OCI-LY3 (cell line): ENCODE results near the gene PTPRN2.

Experiments used
- H2AFZ ChIP-seq: fragments of 200-600, 300-600 bp; shearing (Covaris generic); 2 replicates; pipeline ENCODE4 v1.6.0; 2014; ENCODE audit warnings: antibody characterized with exemption, low read depth, low read length
- H3K27ac ChIP-seq: fragments of 200-600, 300-600 bp; sonication (generic); 2 replicates; pipeline ENCODE4 v1.5.1; 2014; ENCODE audit warnings: mild to moderate bottlenecking, low read length, moderate library complexity, mixed read lengths
- H3K27me3 ChIP-seq: fragments of 200-600, 300-600 bp; sonication (generic); 2 replicates; pipeline ENCODE4 v1.6.1; 2014; ENCODE audit warnings: low read depth, low read length, mixed read lengths
- H3K36me3 ChIP-seq: fragments of 200-600, 300-600 bp; sonication (generic); replicated peaks from 2 replicates; pipeline ENCODE3; 2014; ENCODE audit warnings: low read depth, low read length, mixed read lengths
- H3K4me1 ChIP-seq: fragments of 300-600, 200-600 bp; sonication (generic); 2 replicates; pipeline ENCODE4 v1.6.1; 2014; ENCODE audit warnings: low read length, mixed read lengths
- H3K4me2 ChIP-seq: fragments of 200-600, 300-600 bp; sonication (generic); 2 replicates; pipeline ENCODE4 v1.6.1; 2014; ENCODE audit warnings: low read length, mixed read lengths
- H3K4me3 ChIP-seq: fragments of 300-600, 200-600 bp; sonication (generic); 2 replicates; pipeline ENCODE4 v1.5.1; 2014; ENCODE audit warnings: antibody characterized with exemption, mild to moderate bottlenecking, low read length, moderate library complexity
- H3K79me2 ChIP-seq: fragments of 300-600, 200-600 bp; shearing (Covaris generic); 2 replicates; pipeline ENCODE4 v1.6.1; 2014; ENCODE audit warnings: mild to moderate bottlenecking, low read length, mixed read lengths
- H3K9ac ChIP-seq: fragments of 300-600, 200-600 bp; shearing (Covaris generic); 2 replicates; pipeline ENCODE4 v1.6.0; 2014; ENCODE audit warnings: mild to moderate bottlenecking, low read length, moderate library complexity
- H3K9me3 ChIP-seq: fragments of 200-600, 300-600 bp; shearing (Covaris generic); 2 replicates; pipeline ENCODE4 v1.6.1; 2014; ENCODE audit warnings: low read length, mixed read lengths; ENCODE audit not compliant: insufficient read depth
- H4K20me1 ChIP-seq: fragments of 200-600, 300-600 bp; sonication (generic); 2 replicates; pipeline ENCODE4 v1.6.1; 2016; ENCODE audit warnings: low read length, mixed read lengths; ENCODE audit not compliant: insufficient read depth
- EZH2phosphoT487 ChIP-seq: fragments of 200-600 bp; shearing (Covaris generic); IDR thresholded peaks from 2 replicates; pipeline ENCODE4 v1.6.1; 2018; ENCODE audit warnings: antibody characterized with exemption, mixed run types, low read depth
- TF ChIP-seq, protein P1 (sequence below): fragments of 200-600, 300-600 bp; sonication (generic); IDR thresholded peaks from 2 replicates; pipeline ENCODE4 v1.5.1; 2014; ENCODE audit warnings: antibody characterized with exemption, low read length, low read depth

The PTPRN2 gene

GRCh38 chr7:157826566-157826965 lies 761.1 kb downstream of the PTPRN2 start:
- Histone ChIP-seq H3K4me2 (no peak overlapping the region), H3K27ac (no peak overlapping the region), H2AFZ (no peak overlapping the region), H3K9me3 (no peaks in the 10 kb centered on the region), H3K79me2 (no peaks in the 10 kb centered on the region), H3K9ac (no peak overlapping the region), H3K4me3 (no peak overlapping the region), H4K20me1 (no peaks in the 10 kb centered on the region), H3K27me3 (no peaks in the 10 kb centered on the region), H3K4me1 (no peaks in the 10 kb centered on the region), H3K36me3 (no peaks in the 10 kb centered on the region)
- no peak for TF ChIP-seq EZH2phosphoT487
- TF ChIP-seq, protein P1, sequence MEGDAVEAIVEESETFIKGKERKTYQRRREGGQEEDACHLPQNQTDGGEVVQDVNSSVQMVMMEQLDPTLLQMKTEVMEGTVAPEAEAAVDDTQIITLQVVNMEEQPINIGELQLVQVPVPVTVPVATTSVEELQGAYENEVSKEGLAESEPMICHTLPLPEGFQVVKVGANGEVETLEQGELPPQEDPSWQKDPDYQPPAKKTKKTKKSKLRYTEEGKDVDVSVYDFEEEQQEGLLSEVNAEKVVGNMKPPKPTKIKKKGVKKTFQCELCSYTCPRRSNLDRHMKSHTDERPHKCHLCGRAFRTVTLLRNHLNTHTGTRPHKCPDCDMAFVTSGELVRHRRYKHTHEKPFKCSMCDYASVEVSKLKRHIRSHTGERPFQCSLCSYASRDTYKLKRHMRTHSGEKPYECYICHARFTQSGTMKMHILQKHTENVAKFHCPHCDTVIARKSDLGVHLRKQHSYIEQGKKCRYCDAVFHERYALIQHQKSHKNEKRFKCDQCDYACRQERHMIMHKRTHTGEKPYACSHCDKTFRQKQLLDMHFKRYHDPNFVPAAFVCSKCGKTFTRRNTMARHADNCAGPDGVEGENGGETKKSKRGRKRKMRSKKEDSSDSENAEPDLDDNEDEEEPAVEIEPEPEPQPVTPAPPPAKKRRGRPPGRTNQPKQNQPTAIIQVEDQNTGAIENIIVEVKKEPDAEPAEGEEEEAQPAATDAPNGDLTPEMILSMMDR = no peak

DNA sequence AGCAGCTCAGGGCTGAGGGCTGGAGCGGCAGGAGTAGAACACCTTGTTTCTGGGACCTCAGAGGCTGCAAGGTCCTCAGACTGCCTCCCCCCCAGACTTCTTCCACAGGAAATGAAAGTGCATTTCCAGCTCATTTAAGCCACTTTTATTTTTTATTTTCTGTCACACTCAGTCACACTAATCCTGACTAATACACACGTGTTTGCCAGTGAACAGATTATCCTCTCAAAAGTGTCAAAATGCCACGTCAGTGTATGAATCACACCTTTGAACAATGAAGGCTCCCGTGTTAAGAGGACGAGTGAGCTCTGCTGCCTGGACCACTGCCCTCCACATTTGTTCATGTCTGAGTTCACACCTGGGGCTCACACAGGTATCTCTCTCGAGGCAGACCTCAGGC lies 762.3 kb downstream of the PTPRN2 start:
- H3K4me1 ChIP-seq = no peaks in the 10 kb centered on the region
- TF ChIP-seq, protein P1 = no peak
- TF ChIP-seq EZH2phosphoT487 = no peak

DNA sequence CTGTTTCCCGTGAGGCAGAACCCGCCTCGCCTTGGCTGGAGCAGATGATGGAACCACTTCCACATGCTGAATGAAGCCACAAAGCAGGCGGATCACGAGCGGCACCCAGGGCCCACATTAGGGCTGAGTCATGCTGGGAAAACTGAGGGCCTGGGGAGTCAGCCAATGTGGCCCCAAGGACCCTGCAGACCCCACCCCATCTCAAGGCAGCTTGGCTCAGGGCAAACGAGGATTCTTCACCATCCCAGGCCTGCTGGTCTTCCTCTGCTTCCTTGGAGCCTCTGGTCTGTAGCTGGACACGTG lies 762.9 kb downstream of the PTPRN2 start:
- Histone ChIP-seq H3K4me1 (no peaks in the 10 kb centered on the region), H3K79me2 (no peaks in the 10 kb centered on the region), H3K4me3 (no peak overlapping the region), H3K9ac (no peak overlapping the region), H3K27ac (no peak overlapping the region), H3K4me2 (no peak overlapping the region), H2AFZ (no peak overlapping the region), H3K36me3 (no peaks in the 10 kb centered on the region), H3K9me3 (no peaks in the 10 kb centered on the region), H4K20me1 (no peaks in the 10 kb centered on the region), H3K27me3 (no peaks in the 10 kb centered on the region)
- TF ChIP-seq EZH2phosphoT487 = no peak
- TF ChIP-seq, protein P1 = no peak

More for the DNA sequence above, 762.3 kb downstream of the PTPRN2 start:
- H3K79me2 ChIP-seq = no peaks in the 10 kb centered on the region
- H3K9ac ChIP-seq = no peak overlapping the region
- H3K27ac ChIP-seq = no peak overlapping the region
- no peaks in the 10 kb centered on the region for H4K20me1 ChIP-seq
- no peak overlapping the region for H3K4me3 ChIP-seq
- H2AFZ ChIP-seq = no peak overlapping the region
- no peaks in the 10 kb centered on the region for H3K36me3 ChIP-seq
- H3K27me3 ChIP-seq = no peaks in the 10 kb centered on the region
- H3K9me3 ChIP-seq = no peaks in the 10 kb centered on the region
- no peak overlapping the region for H3K4me2 ChIP-seq

- Histone ChIP-seq H3K4me2 (no peak overlapping the region), H2AFZ (no peak overlapping the region), H4K20me1 (no peaks in the 10 kb centered on the region), H3K9me3 (no peaks in the 10 kb centered on the region), H3K27me3 (no peaks in the 10 kb centered on the region), H3K9ac (no peak overlapping the region), H3K36me3 (no peaks in the 10 kb centered on the region), H3K4me1 (no peaks in the 10 kb centered on the region), H3K79me2 (no peaks in the 10 kb centered on the region), H3K27ac (no peak overlapping the region), H3K4me3 (no peak overlapping the region)
- TF ChIP-seq, protein P1 = no peak
- TF ChIP-seq EZH2phosphoT487 = no peak
Observed at GRCh38 chr7:157824011-157824818, 763.4 kb downstream of the PTPRN2 start.
